Calu3 (cell line): ENCODE data around the gene GRIK3. TPM values are rescaled to one million over a fixed set of nuclear protein-coding genes. Genes with fewer than 3 reads are reported as not detected.
"Not testable (repeated sequence)": the region's sequence is repeated elsewhere in the genome, so short reads cannot be mapped to it uniquely, and the experiment has no call there.

ENCODE experiments used
- BruUV-seq: library from RNA; stranded (reverse); fragments of 400-500 nt; replicated peaks from 2 replicates; lab custom pipeline; 2021; lab: Mats Ljungman, UMichigan
- CTCF ChIA-PET: fragments of 300-600 bp; sonication (Branson Sonifier 250); formaldehyde crosslinking; loops from one replicate; lab custom pipeline; 2022; ENCODE audit warnings: antibody characterized with exemption; lab: Charles Lee
- DNase-seq: peaks from one replicate; pipeline ENCODE4 v3.0.0; 2022
- H3K27ac Mint-ChIP-seq: one replicate; pipeline ENCODE4 v1.8.0; 2022; ENCODE audit warnings: mixed read lengths; ENCODE audit not compliant: unreplicated experiment
- H3K27me3 Mint-ChIP-seq: one replicate; pipeline ENCODE4 v1.8.0; 2022; ENCODE audit warnings: mixed read lengths; ENCODE audit not compliant: unreplicated experiment
- H3K36me3 Mint-ChIP-seq: one replicate; pipeline ENCODE4 v1.8.0; 2022; ENCODE audit warnings: mild to moderate bottlenecking, moderate library complexity, mixed read lengths; ENCODE audit not compliant: insufficient read depth, unreplicated experiment
- H3K4me1 Mint-ChIP-seq: one replicate; pipeline ENCODE4 v1.8.0; 2022; ENCODE audit warnings: mild to moderate bottlenecking, low read depth, mixed read lengths; ENCODE audit not compliant: unreplicated experiment
- H3K4me3 Mint-ChIP-seq: one replicate; pipeline ENCODE4 v1.8.0; 2022; ENCODE audit warnings: mild to moderate bottlenecking, low read depth, moderate library complexity, mixed read lengths; ENCODE audit not compliant: unreplicated experiment
- H3K9me3 Mint-ChIP-seq: one replicate; pipeline ENCODE4 v1.8.0; 2022; ENCODE audit warnings: low read depth, mixed read lengths; ENCODE audit not compliant: unreplicated experiment
- intact Hi-C: fragments of 100-400 bp; cut with micrococcal nuclease; formaldehyde crosslinking; loops from one replicate; pipeline ENCODE4 v1.10.0; 2022; ENCODE audit not compliant: unreplicated experiment
- total RNA-seq: library from RNA; stranded (reverse); gene quantifications from 2 replicates; pipeline ENCODE4 v1.2.3, GENCODE V29; 2022
- TF ChIP-seq, protein P1 (sequence below): fragments of 200-600 bp; IDR thresholded peaks from one replicate; pipeline ENCODE4 v1.8.0; 2022; ENCODE audit warnings: antibody characterized with exemption; ENCODE audit not compliant: unreplicated experiment

The GRIK3 gene
- total RNA-seq, 1 experiment from 2014 or later = not detected

- no peaks in the 10 kb centered on the region for H3K9me3 Mint-ChIP-seq
- DNase-seq = no peak
- no peak overlapping the region for H3K4me3 Mint-ChIP-seq
- TF ChIP-seq, protein P1, sequence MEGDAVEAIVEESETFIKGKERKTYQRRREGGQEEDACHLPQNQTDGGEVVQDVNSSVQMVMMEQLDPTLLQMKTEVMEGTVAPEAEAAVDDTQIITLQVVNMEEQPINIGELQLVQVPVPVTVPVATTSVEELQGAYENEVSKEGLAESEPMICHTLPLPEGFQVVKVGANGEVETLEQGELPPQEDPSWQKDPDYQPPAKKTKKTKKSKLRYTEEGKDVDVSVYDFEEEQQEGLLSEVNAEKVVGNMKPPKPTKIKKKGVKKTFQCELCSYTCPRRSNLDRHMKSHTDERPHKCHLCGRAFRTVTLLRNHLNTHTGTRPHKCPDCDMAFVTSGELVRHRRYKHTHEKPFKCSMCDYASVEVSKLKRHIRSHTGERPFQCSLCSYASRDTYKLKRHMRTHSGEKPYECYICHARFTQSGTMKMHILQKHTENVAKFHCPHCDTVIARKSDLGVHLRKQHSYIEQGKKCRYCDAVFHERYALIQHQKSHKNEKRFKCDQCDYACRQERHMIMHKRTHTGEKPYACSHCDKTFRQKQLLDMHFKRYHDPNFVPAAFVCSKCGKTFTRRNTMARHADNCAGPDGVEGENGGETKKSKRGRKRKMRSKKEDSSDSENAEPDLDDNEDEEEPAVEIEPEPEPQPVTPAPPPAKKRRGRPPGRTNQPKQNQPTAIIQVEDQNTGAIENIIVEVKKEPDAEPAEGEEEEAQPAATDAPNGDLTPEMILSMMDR = no peak
- no peaks in the 10 kb centered on the region for H3K4me1 Mint-ChIP-seq
- peaks cover 40% of the 10 kb centered on the region for H3K27me3 Mint-ChIP-seq
- intact Hi-C loops = no loop called here
- H3K27ac Mint-ChIP-seq = no peak overlapping the region
- H3K36me3 Mint-ChIP-seq = no peaks in the 10 kb centered on the region
- BruUV-seq = no TSS peak
- CTCF ChIA-PET = no interaction called here
These were observed 134.2 kb downstream of the GRIK3 start for GRCh38 chr1:36900128-36900527.

DNA sequence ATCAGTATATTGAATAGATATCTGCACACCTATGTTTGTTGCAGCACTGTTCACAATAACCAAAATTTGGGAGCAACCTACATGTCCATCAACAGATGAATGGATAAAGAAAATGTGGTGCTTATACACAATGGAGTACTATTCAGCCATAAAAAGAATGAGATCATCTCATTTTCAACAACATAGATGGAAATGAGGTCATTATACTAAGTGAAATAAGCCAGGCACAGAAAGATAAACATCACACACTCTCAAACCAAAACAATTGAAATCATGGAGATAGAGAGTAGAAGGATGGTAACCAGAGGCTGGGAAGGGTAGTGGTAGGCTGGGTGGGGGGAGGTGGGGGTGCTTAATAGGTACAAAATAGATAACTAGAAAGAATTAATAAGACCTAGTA is 136.5 kb downstream of the GRIK3 start:
- H3K27ac Mint-ChIP-seq, intact Hi-C loops, DNase-seq, CTCF ChIA-PET, H3K4me3 Mint-ChIP-seq, H3K4me1 Mint-ChIP-seq, BruUV-seq, H3K9me3 Mint-ChIP-seq, H3K36me3 Mint-ChIP-seq: not testable (repeated sequence)
- peaks cover 19% of the 10 kb centered on the region for H3K27me3 Mint-ChIP-seq

GRCh38 chr1:36894824-36895223 is 139.5 kb downstream of the GRIK3 start:
- H3K36me3 Mint-ChIP-seq = no peaks in the 10 kb centered on the region
- intact Hi-C loops = no loop called here
- no peaks in the 10 kb centered on the region for H3K27me3 Mint-ChIP-seq
- TF ChIP-seq, protein P1 = no peak
- no peak overlapping the region for H3K4me3 Mint-ChIP-seq
- CTCF ChIA-PET = no interaction called here
- no peaks in the 10 kb centered on the region for H3K9me3 Mint-ChIP-seq
- H3K4me1 Mint-ChIP-seq = no peaks in the 10 kb centered on the region
- BruUV-seq = no TSS peak
- DNase-seq = no peak
- H3K27ac Mint-ChIP-seq = no peak overlapping the region

- Mint-ChIP-seq H3K4me1 (no peaks in the 10 kb centered on the region), H3K27me3 (peaks cover 22% of the 10 kb centered on the region), H3K27ac (no peak overlapping the region), H3K9me3 (no peaks in the 10 kb centered on the region), H3K36me3 (no peaks in the 10 kb centered on the region), H3K4me3 (no peak overlapping the region)
- TF ChIP-seq, protein P1 = no peak
- no TSS peak for BruUV-seq
- no peak for DNase-seq
- intact Hi-C loops = no loop called here
- CTCF ChIA-PET = no interaction called here
These were observed 143.5 kb downstream of the GRIK3 start for GRCh38 chr1:36890776-36891175.

DNA sequence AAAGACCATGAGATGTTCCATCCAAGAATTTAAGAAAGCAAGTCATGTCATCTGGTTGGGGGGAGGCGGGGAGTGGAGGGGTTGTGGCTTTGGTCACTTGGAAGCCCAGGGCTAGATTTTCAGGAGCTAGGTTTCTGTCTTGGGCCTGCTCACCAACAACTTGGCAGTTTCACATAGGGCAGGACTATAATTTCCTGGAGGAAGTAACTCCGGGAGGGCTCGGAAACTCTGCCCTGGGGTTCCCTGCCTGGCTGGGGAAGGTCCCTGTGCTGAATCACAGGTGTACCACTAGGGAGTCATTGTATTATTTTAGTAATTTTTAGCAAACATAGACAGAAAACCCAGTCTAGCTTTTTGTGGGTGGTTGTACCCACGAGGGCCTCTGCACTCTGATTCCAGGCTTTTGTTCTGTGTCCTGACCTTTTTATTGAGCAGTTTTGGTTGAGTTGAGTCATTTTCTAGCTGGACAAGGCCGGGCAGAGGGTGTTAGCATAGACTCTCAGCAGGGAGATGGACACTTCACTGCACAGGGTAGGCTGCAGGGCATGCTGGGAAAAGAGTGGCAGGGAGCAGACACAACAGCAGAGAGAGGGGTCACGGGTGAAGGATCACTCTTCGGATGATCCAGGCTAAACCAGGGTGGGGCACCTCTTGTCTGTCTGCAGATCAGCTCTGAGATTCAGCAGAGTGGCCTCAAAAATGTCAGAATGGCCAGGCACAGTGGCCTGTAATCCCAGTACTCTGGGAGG is 144.7 kb downstream of the GRIK3 start:
- no peak for DNase-seq

More for the DNA sequence above, 144.7 kb downstream of the GRIK3 start:
- BruUV-seq = no TSS peak
- Mint-ChIP-seq H3K27ac (no peak overlapping the region), H3K27me3 (peaks cover 22% of the 10 kb centered on the region), H3K4me3 (no peak overlapping the region), H3K4me1 (no peaks in the 10 kb centered on the region), H3K9me3 (no peaks in the 10 kb centered on the region), H3K36me3 (no peaks in the 10 kb centered on the region)
- CTCF ChIA-PET = no interaction called here
- intact Hi-C loops = no loop called here
- TF ChIP-seq, protein P1 = no peak
